HG02798 (cell line): Measurements from ENCODE around the gene RAB4B.
"Not testable (repeated sequence)": the region's sequence is repeated elsewhere in the genome, so short reads cannot be mapped to it uniquely, and the experiment has no call there.

Experiments used
- ATAC-seq: cut with Tn5 transposase; IDR thresholded peaks from one replicate; pipeline ENCODE4 v1.9.1; 2021; ENCODE audit warnings: mild to moderate bottlenecking; ENCODE audit not compliant: unreplicated experiment, poor library complexity

The RAB4B gene

GRCh38 chr19:40776932-40777644 is 959 bp upstream of the RAB4B start:
- peak; percentile 68 for ATAC-seq

DNA sequence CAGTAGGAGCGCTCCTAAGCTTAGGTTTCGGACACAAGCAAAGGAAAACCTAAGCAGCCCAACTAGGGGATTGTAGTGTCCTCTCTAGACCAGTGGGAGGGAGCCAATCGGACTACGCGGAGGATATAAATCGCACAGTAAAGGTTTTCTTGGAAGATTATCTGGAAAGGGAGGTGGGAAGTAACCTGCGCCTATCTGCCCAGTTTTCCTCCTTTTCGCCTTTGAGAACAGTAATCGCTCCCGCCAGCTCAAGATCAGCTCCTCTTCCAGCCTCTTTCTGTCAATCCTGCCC is 456 bp upstream of the RAB4B start:
- ATAC-seq = no peak

DNA sequence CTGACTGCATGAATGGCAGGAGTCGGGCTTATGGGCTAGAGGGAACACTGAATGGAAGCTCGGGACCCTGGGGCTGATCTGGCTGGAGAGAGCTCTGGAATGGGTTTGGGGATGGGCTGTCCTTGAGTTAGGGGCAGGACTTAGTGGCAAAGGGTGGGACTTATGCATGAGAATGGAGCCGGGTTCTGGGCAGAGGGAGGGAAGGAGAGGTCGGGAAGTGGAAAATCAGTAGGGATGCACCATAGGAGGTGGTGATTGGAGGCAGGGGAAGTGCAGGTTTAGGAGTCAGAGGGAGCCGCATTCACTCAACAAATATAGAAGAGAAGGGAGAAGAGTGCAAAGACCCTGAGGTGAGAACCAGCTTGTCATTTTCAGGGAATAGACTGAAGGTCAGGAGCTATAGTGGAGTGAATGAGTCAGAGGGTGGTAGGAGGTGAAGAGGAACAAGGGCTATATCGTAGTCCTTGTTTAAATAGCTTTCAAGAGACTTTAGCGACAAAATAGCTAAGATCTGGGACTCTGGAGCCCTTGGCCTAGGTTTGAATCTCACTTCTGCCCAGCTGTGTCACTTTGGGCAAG is 748 bp downstream of the RAB4B start:
- no peak for ATAC-seq

GRCh38 chr19:40780582-40780981 is 2.5 kb downstream of the RAB4B start:
- no peak for ATAC-seq

- ATAC-seq = no peak
These were observed 3.1 kb downstream of the RAB4B start for GRCh38 chr19:40781140-40781539.

DNA sequence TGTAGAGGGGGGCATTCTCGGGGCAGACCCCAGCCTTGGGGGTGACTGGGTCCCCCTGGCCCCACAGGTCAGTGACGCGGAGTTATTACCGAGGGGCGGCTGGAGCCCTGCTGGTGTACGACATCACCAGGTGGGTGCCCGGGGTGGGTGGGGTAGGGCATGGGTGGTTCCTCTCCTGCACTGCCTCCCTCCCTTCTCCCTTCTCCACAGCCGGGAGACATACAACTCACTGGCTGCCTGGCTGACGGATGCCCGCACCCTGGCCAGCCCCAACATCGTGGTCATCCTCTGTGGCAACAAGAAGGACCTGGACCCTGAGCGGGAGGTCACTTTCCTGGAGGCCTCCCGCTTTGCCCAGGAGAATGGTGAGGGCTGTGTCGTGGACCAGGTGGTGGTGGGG is 5.7 kb downstream of the RAB4B start:
- ATAC-seq = no peak

GRCh38 chr19:40784146-40784545 is 6.1 kb downstream of the RAB4B start:
- ATAC-seq = not testable (repeated sequence)

GRCh38 chr19:40785526-40785925 is 7.5 kb downstream of the RAB4B start:
- no peak for ATAC-seq

GRCh38 chr19:40786060-40787037 is 8.3 kb downstream of the RAB4B start:
- ATAC-seq = no peak

DNA sequence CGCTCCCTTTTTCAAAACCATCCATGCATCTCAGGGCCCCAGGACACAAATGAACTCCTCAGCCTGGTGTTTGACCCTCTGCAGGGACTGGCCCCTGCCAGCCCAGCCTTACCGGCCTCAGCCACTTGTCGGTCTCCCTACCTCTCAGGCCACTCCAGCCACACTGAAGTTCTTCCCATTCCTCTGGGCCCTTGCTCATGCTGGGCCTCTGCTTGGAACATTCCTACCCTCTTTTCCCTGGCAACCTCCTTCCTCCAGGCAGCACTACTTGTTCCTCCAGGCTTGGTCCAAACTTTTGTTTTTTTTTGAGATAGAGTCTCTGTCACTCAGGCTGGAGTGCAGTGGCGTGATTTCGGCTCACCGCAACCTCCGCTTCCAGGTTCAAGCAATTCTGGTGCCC is 13.3 kb downstream of the RAB4B start:
- ATAC-seq = no peak

GRCh38 chr19:40791996-40792395 is 13.9 kb downstream of the RAB4B start:
- ATAC-seq = no peak

DNA sequence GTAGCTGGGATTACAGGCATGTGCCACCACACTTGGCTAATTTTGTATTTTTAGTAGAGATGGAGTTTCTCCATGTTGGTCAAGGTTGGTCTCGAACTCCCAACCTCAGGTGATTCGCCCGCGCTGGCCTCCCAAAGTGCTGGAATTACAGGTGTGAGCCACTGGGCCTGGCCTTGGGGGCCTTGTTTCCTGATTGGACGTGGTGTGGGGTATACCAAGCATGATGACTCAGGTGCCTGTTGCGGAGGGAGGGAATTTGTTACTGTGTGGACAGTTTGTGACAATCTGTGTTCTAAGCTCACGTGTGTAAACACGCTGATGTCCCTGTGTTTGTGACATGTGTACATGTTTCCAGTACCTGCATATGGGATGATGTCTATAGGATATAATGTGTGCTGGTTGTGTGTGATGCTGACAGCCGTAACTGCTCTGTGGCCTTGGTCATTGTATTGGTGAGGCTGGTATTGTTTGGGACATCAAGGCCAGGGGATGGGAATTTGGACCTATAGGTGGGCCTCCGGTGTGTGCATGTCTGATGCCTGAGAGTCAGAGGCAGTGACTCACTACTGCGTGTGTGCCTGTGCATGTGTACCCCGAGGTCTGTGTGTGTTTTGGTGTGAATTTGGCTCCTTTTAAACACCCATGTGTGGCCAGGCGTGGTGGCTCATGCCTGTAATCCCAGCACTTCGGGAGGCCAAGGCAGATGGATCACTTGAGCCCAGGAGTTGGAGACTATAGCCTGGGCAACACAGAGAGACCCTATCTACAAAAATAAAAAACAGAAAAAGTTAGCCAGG is 19.3 kb downstream of the RAB4B start:
- no peak for ATAC-seq

DNA sequence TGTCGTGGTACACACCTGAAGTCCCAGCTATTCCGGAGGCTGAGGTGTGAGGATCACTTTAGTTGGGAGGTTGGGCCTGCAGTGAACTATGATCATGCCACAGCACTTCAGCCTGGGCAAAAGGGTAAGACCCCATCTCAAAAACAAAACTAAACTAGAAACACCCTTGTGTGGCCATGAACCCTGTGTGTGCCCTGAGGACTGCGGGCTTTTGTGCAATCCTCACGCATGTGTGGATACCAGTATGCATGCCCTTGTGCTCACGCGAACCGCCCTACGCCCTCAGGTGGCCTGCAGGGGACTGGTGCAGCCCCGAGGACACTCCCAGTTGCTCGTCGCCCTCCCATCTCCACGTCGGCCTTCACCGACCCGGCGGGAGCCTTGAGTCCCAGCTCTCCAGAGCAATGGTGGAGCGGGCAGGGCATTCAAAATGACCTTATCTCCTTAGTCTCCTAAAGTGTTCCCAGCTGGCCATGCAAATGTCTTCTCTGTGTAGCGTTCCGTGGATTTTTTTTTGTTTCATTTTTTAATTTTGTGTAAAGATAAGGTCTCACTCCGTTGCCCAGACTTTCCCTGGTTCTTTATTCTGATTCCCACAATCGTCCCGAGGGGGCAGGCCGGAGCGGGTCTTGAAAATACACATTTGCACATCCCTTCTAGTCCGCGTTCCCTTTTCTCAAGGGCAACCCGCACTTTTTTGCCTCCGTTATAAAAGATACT is 20.1 kb downstream of the RAB4B start:
- ATAC-seq = peak; percentile 13

- peak; percentile 86 for ATAC-seq
These were observed 20.9 kb downstream of the RAB4B start, which contains the start of gene EGLN2 for GRCh38 chr19:40798683-40799557. EGLN2 (plus strand) TSS chr19:40799191; CDS start chr19:40800573, 1,382 bp downstream.

- no peak for ATAC-seq
These were observed 21.7 kb downstream of the RAB4B start for GRCh38 chr19:40799558-40800338.

GRCh38 chr19:40800339-40800996 is 22.4 kb downstream of the RAB4B start:
- ATAC-seq = no peak

DNA sequence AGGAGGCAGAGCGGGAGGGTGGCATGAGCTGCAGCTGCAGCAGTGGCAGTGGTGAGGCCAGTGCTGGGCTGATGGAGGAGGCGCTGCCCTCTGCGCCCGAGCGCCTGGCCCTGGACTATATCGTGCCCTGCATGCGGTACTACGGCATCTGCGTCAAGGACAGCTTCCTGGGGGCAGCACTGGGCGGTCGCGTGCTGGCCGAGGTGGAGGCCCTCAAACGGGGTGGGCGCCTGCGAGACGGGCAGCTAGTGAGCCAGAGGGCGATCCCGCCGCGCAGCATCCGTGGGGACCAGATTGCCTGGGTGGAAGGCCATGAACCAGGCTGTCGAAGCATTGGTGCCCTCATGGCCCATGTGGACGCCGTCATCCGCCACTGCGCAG is 22.9 kb downstream of the RAB4B start:
- no peak for ATAC-seq
